ENCODE data around the gene IL24. TPM values are rescaled to one million over a fixed set of nuclear protein-coding genes. Genes with fewer than 3 reads are reported as not detected.

Gene IL24
- total RNA-seq, 1 experiment from 2014 or later, result not detected

DNA sequence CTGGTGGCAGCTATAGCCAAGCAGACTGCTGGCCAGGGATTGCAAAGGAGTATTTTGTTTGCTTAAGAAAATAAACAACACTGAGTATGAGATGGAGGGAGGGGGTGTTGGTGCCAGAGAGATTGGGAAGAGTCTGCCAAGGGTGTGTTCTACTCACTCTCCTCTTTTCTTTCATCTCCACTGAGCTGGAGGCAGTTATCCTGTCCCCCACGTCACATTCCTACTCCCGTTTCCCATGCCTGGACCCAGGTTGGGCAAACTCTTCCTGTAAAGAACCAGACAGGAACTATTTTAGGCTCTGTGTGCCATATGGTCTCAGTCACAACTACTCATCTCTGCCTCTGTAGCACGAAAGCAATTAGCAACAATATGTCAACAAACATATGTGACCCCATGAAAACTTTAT is 1.4 kb upstream of the IL24 start:
- no peak for DNase-seq (ENCODE audit: low read depth, low spot score)
- no peak for TF ChIP-seq ZFX (IDR thresholded peaks at IDR 0.05)
- no peak for TF ChIP-seq SRF (IDR thresholded peaks at IDR 0.05; ENCODE audit: low read depth)
- TF ChIP-seq ZNF274 (IDR thresholded peaks at IDR 0.05; ENCODE audit: low read depth, low read length), result no peak
- CTCF ChIA-PET, result interaction anchor here (0.7 to 1.8 kb wide), 3 partner anchors 16 to 31 kb away, joined by 3 to 6 read pairs (median 3); partner anchors contain the start of gene IL20

DNA sequence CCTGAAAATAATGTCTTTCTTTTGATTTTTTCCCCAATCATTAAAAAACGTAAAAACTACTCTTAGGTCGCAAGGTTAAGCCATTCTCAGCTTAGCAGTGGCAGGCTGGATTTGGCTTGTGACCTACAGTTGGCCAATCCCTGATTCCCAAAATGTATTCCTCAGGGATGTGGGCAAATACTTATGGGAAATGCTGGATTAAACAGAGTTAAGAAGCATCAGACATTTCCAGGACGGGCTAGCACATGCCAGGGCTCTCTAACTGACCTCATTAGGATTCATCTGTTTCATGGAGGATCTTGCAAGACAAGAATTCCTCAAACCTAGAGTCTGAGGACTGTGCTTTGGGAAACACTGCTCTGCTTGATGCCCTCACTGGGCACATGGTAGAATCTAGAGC is 982 bp upstream of the IL24 start:
- H3K27me3 ChIP-seq (ENCODE audit: insufficient read depth, low read length), result no peaks in the 10 kb centered on the region
- no peak for TF ChIP-seq SP1 (IDR thresholded peaks at IDR 0.05; ENCODE audit: low read depth)
- TF ChIP-seq JUND (IDR thresholded peaks at IDR 0.05), result no peak
- no peak for TF ChIP-seq SRF (IDR thresholded peaks at IDR 0.05; ENCODE audit: low read depth)
- no peak for TF ChIP-seq RAD21 (IDR thresholded peaks at IDR 0.05; ENCODE audit: low read depth)
- TF ChIP-seq, protein P1, sequence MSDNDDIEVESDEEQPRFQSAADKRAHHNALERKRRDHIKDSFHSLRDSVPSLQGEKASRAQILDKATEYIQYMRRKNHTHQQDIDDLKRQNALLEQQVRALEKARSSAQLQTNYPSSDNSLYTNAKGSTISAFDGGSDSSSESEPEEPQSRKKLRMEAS (IDR thresholded peaks at IDR 0.05), result no peak
- no peak for TF ChIP-seq POLR2A (IDR thresholded peaks at IDR 0.05; ENCODE audit: borderline replicate concordance, extremely low read depth, insufficient read depth, insufficient read length)
- no peak for TF ChIP-seq CBX3 (IDR thresholded peaks at IDR 0.05; ENCODE audit: low read depth)
- TF ChIP-seq, protein P2, sequence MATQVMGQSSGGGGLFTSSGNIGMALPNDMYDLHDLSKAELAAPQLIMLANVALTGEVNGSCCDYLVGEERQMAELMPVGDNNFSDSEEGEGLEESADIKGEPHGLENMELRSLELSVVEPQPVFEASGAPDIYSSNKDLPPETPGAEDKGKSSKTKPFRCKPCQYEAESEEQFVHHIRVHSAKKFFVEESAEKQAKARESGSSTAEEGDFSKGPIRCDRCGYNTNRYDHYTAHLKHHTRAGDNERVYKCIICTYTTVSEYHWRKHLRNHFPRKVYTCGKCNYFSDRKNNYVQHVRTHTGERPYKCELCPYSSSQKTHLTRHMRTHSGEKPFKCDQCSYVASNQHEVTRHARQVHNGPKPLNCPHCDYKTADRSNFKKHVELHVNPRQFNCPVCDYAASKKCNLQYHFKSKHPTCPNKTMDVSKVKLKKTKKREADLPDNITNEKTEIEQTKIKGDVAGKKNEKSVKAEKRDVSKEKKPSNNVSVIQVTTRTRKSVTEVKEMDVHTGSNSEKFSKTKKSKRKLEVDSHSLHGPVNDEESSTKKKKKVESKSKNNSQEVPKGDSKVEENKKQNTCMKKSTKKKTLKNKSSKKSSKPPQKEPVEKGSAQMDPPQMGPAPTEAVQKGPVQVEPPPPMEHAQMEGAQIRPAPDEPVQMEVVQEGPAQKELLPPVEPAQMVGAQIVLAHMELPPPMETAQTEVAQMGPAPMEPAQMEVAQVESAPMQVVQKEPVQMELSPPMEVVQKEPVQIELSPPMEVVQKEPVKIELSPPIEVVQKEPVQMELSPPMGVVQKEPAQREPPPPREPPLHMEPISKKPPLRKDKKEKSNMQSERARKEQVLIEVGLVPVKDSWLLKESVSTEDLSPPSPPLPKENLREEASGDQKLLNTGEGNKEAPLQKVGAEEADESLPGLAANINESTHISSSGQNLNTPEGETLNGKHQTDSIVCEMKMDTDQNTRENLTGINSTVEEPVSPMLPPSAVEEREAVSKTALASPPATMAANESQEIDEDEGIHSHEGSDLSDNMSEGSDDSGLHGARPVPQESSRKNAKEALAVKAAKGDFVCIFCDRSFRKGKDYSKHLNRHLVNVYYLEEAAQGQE (IDR thresholded peaks at IDR 0.05; ENCODE audit: low read depth), result no peak
- no peak for TF ChIP-seq EZH2 (IDR thresholded peaks at IDR 0.05)
- TF ChIP-seq EGR1 (IDR thresholded peaks at IDR 0.05; ENCODE audit: low read depth), result no peak
- no peak for TF ChIP-seq ZNF274 (IDR thresholded peaks at IDR 0.05; ENCODE audit: low read depth, low read length)
- TF ChIP-seq ELF1 (IDR thresholded peaks at IDR 0.05; ENCODE audit: borderline replicate concordance, low read depth), result no peak
- TF ChIP-seq FOSL1 (IDR thresholded peaks at IDR 0.05; ENCODE audit: low read depth), result no peak
- TF ChIP-seq SIN3A (IDR thresholded peaks at IDR 0.05; ENCODE audit: low read depth), result no peak
- no peak for TF ChIP-seq TCF7L2 (IDR thresholded peaks at IDR 0.05; ENCODE audit: borderline replicate concordance, extremely low read depth, insufficient read depth, insufficient read length)
- TF ChIP-seq ZFX (IDR thresholded peaks at IDR 0.05), result no peak
- no peak for TF ChIP-seq POLR2AphosphoS5 (IDR thresholded peaks at IDR 0.05; ENCODE audit: low read depth, low read length)
- no peak for TF ChIP-seq EZH2phosphoT487 (IDR thresholded peaks at IDR 0.05; ENCODE audit: borderline replicate concordance)
- no peak overlapping the region for H3K4me2 ChIP-seq (ENCODE audit: low read length)
- CTCF ChIA-PET, result interaction anchor here (0.7 kb wide), 1 partner anchor 16 kb away, joined by 3 read pairs; no protein-coding TSS in a partner anchor
- H3K4me1 ChIP-seq (ENCODE audit: control insufficient read depth in 1 of 2, insufficient read depth in 2 of 2, low read length in 2 of 2), result peaks cover 9 to 18% of the 10 kb centered on the region in 2 experiments
- intact Hi-C loops (cut with micrococcal nuclease), result no loop called here
- H3K36me3 ChIP-seq (ENCODE audit: control insufficient read depth in 1 of 2, insufficient read depth in 2 of 2, low read length in 2 of 2), result no peaks in the 10 kb centered on the region
- no peaks in the 10 kb centered on the region for H3K79me2 ChIP-seq (ENCODE audit: insufficient read depth, low read length)
- POLR2A ChIA-PET, result no interaction called here
- no peaks in the 10 kb centered on the region for H3K9me2 ChIP-seq (ENCODE audit: insufficient read depth)
- H4K20me1 ChIP-seq (ENCODE audit: insufficient read depth), result no peaks in the 10 kb centered on the region
- no peak overlapping the region for H2AFZ ChIP-seq (ENCODE audit: low read depth, low read length, poor library complexity, severe bottlenecking)
- H3K27ac ChIP-seq (ENCODE audit: low read depth, low read length), result no peak overlapping the region
- DNase-seq (ENCODE audit: low read depth, low spot score) (no peak), ATAC-seq (no peak)
- RAD21 ChIA-PET (ENCODE audit: low non-redundant PET in 1 of 2, low total read pairs in 2 of 2, uncharacterized antibody in 2 of 2, unreplicated experiment in 2 of 2), result no interaction called here
- H3K9me3 ChIP-seq (ENCODE audit: control insufficient read depth in 1 of 2, insufficient read depth in 1 of 2, low read depth in 1 of 2, low read length in 2 of 2), result no peaks in the 10 kb centered on the region
- H3K4me3 ChIP-seq (replicated peaks in 1 of 2; ENCODE audit: low read depth in 1 of 2, low read length in 2 of 2), result no peak overlapping the region
- H3K9ac ChIP-seq (ENCODE audit: low read length), result no peak overlapping the region
- no TSS peak for BruUV-seq (replicated peaks)

More for the DNA sequence above, 1.4 kb upstream of the IL24 start:
- ATAC-seq, result no peak
- no TSS peak for BruUV-seq (replicated peaks)
- Histone ChIP-seq H3K9me3 (ENCODE audit: control insufficient read depth in 1 of 2, insufficient read depth in 1 of 2, low read depth in 1 of 2, low read length in 2 of 2) (no peaks in the 10 kb centered on the region), H3K79me2 (ENCODE audit: insufficient read depth, low read length) (no peaks in the 10 kb centered on the region), H3K4me3 (replicated peaks in 1 of 2; ENCODE audit: low read depth in 1 of 2, low read length in 2 of 2) (no peak overlapping the region), H4K20me1 (ENCODE audit: insufficient read depth) (no peaks in the 10 kb centered on the region), H3K9ac (ENCODE audit: low read length) (no peak overlapping the region), H3K27ac (ENCODE audit: low read depth, low read length) (no peak overlapping the region), H3K4me2 (ENCODE audit: low read length) (no peak overlapping the region), H3K36me3 (ENCODE audit: control insufficient read depth in 1 of 2, insufficient read depth in 2 of 2, low read length in 2 of 2) (no peaks in the 10 kb centered on the region), H3K4me1 (ENCODE audit: control insufficient read depth in 1 of 2, insufficient read depth in 2 of 2, low read length in 2 of 2) (peaks cover 9 to 18% of the 10 kb centered on the region in 2 experiments), H2AFZ (ENCODE audit: low read depth, low read length, poor library complexity, severe bottlenecking) (no peak overlapping the region), H3K27me3 (ENCODE audit: insufficient read depth, low read length) (no peaks in the 10 kb centered on the region), H3K9me2 (ENCODE audit: insufficient read depth) (no peaks in the 10 kb centered on the region)
- POLR2A ChIA-PET, result no interaction called here
- RAD21 ChIA-PET (ENCODE audit: low non-redundant PET in 1 of 2, low total read pairs in 2 of 2, uncharacterized antibody in 2 of 2, unreplicated experiment in 2 of 2), result no interaction called here
- intact Hi-C loops (cut with micrococcal nuclease), result no loop called here
